CD14-positive monocyte (primary cell): ENCODE data around the gene SPEN. TPM values are rescaled to one million over a fixed set of nuclear protein-coding genes. Genes with fewer than 3 reads are reported as not detected.
"Not testable (repeated sequence)": the region's sequence is repeated elsewhere in the genome, so short reads cannot be mapped to it uniquely, and the experiment has no call there.

Experiments used
- DNase-seq, 3 donors: peaks; one replicate each; pipeline ENCODE4 v3.0.0-alpha.2; 2011 to 2022
- H2AFZ ChIP-seq: 2 replicates; pipeline ENCODE4 v1.6.0; 2012; ENCODE audit warnings: mild to moderate bottlenecking, low read depth, low read length, inconsistent platforms; ENCODE audit not compliant: insufficient read depth, poor library complexity, severe bottlenecking
- H3K27ac ChIP-seq, 2 donors: 1 replicate in 1 of 2; 2 replicates in 1 of 2; pipeline ENCODE4 v1.5.1; 2012 to 2013; ENCODE audit warnings: low read length in 2 of 2, control low read depth in 1 of 2, inconsistent platforms in 1 of 2, low read depth in 1 of 2, mild to moderate bottlenecking in 1 of 2
- H3K27me3 ChIP-seq, 2 donors: one replicate each; pipeline versions ENCODE4 v1.6.0 to v1.6.1; 2011 to 2013; ENCODE audit warnings: low read length in 2 of 2; ENCODE audit not compliant: control insufficient read depth in 2 of 2, insufficient read depth in 2 of 2
- H3K36me3 ChIP-seq, 2 donors: replicated peaks in 1 of 2; 1 replicate in 1 of 2; 2 replicates in 1 of 2; pipeline versions ENCODE4 v1.5.1 to v1.6.1; 2012 to 2013; ENCODE audit warnings: low read length in 2 of 2, control low read depth in 1 of 2, inconsistent platforms in 1 of 2, mild to moderate bottlenecking in 1 of 2; ENCODE audit not compliant: insufficient read depth in 2 of 2, control insufficient read depth in 1 of 2
- H3K4me1 ChIP-seq, 2 donors: 1 replicate in 1 of 2; 2 replicates in 1 of 2; pipeline versions ENCODE4 v1.5.1 to v1.6.1; 2012 to 2013; ENCODE audit warnings: low read length in 2 of 2, control low read depth in 1 of 2, inconsistent platforms in 1 of 2, mild to moderate bottlenecking in 1 of 2, moderate library complexity in 1 of 2; ENCODE audit not compliant: insufficient read depth in 2 of 2, control insufficient read depth in 1 of 2
- H3K4me2 ChIP-seq: replicated peaks from 2 replicates; pipeline ENCODE3; 2012; ENCODE audit warnings: low read length, moderate library complexity, mild to moderate bottlenecking; ENCODE audit not compliant: poor library complexity, severe bottlenecking; ENCODE audit errors: extremely low read depth
- H3K4me3 ChIP-seq, 3 experiments: fragments of 200-600 bp in 1 of 3; sonication (generic) in 1 of 3; replicated peaks in 1 of 3; 1 replicate in 2 of 3; 2 replicates in 1 of 3; pipeline ENCODE4 v1.5.1; 2011 to 2013; ENCODE audit warnings: low read length in 3 of 3, mild to moderate bottlenecking in 3 of 3, control low read depth in 2 of 3, low read depth in 2 of 3, inconsistent platforms in 1 of 3, moderate library complexity in 1 of 3
- H3K79me2 ChIP-seq: 2 replicates; pipeline ENCODE4 v1.6.0; 2012; ENCODE audit warnings: mild to moderate bottlenecking, control low read depth, inconsistent platforms, low read length, moderate library complexity; ENCODE audit not compliant: insufficient read depth
- H3K9ac ChIP-seq: 2 replicates; pipeline ENCODE4 v1.6.0; 2017; ENCODE audit warnings: low read length, mild to moderate bottlenecking; ENCODE audit not compliant: insufficient read depth, poor library complexity, severe bottlenecking
- H3K9me3 ChIP-seq, 2 donors: replicated peaks in 1 of 2; 1 replicate in 1 of 2; 2 replicates in 1 of 2; pipeline versions ENCODE4 v1.5.1 to v1.6.1; 2012 to 2013; ENCODE audit warnings: low read length in 2 of 2, control low read depth in 1 of 2; ENCODE audit not compliant: control insufficient read depth in 1 of 2, insufficient read depth in 1 of 2
- H4K20me1 ChIP-seq: 2 replicates; pipeline ENCODE4 v1.6.0; 2012; ENCODE audit warnings: mild to moderate bottlenecking, low read length, control low read depth, moderate library complexity; ENCODE audit not compliant: insufficient read depth
- H3K27ac Mint-ChIP-seq, 7 donors: one replicate each; pipeline ENCODE4 v1.8.0; 2020; ENCODE audit warnings: mild to moderate bottlenecking in 7 of 7, mixed read lengths in 7 of 7, moderate library complexity in 6 of 7, inconsistent platforms in 2 of 7
- H3K27me3 Mint-ChIP-seq, 3 donors: one replicate each; pipeline ENCODE4 v1.8.0; 2021 to 2022; ENCODE audit warnings: low read depth in 3 of 3, mild to moderate bottlenecking in 3 of 3, mixed read lengths in 3 of 3, moderate library complexity in 3 of 3, inconsistent platforms in 1 of 3
- H3K36me3 Mint-ChIP-seq, 2 donors: one replicate each; pipeline ENCODE4 v1.8.0; 2020; ENCODE audit warnings: mixed read lengths in 2 of 2, inconsistent platforms in 1 of 2, mild to moderate bottlenecking in 1 of 2
- H3K4me1 Mint-ChIP-seq: one replicate; pipeline ENCODE4 v1.8.0; 2020; ENCODE audit warnings: mild to moderate bottlenecking, mixed read lengths
- H3K4me3 Mint-ChIP-seq, 2 donors: one replicate each; pipeline ENCODE4 v1.8.0; 2020; ENCODE audit warnings: mild to moderate bottlenecking in 2 of 2, mixed read lengths in 2 of 2, moderate library complexity in 1 of 2
- H3K9me3 Mint-ChIP-seq, 7 donors: one replicate each; pipeline ENCODE4 v1.8.0; 2020 to 2022; ENCODE audit warnings: mixed read lengths in 7 of 7, mild to moderate bottlenecking in 6 of 7, moderate library complexity in 6 of 7, inconsistent platforms in 2 of 7
- CTCF ChIP-seq: fragments of 200-600 bp; IDR thresholded peaks from one replicate; pipeline ENCODE4 v1.8.0; 2022; ENCODE audit warnings: antibody characterized with exemption, mild to moderate bottlenecking
- WGBS: methylation state at CpG from one replicate; pipeline ENCODE4 v1.1.5; 2013; ENCODE audit warnings: missing lambda C conversion rate; ENCODE audit not compliant: insufficient coverage; 5-methylcytosine and 5-hydroxymethylcytosine counted together
- intact Hi-C, 2 donors: fragments of 100-400 bp; cut with micrococcal nuclease; formaldehyde crosslinking; loops; one replicate each; pipeline versions ENCODE4 v1.15.0 to v1.15.1; 2023
- polyA plus RNA-seq, 3 donors: library from polyadenylated mRNA; depleted of rRNA in 1 of 3; unstranded in 2 of 3; stranded (reverse) in 1 of 3; fragments of 300-500 nt in 2 of 3; fragments of >200 nt in 1 of 3; fragmentation: Illumina TruSeq in 2 of 3; gene quantifications; 1 replicate in 2 of 3; 2 replicates in 1 of 3; pipeline ENCODE4 v1.2.3, GENCODE V29; 2012 to 2021

Gene SPEN
- polyA plus RNA-seq, 3 donors, result 3.1 to 30.9 (median 6.1) TPM

GRCh38 chr1:15975805-15976680, 128.5 kb downstream of the SPEN start, which contains the start of gene ZBTB17:
TSS of gene ZBTB17 (minus strand) at chr1:15976101. CDS start at chr1:15948495, 27,606 bp downstream.
- DNase-seq, result peak; percentile 91 to 97 (median 94)
- Histone ChIP-seq H3K27me3 (no peaks in the 10 kb centered on the region), H3K4me2 (peak within 1 kb of the TSS; percentile 97), H4K20me1 (peaks cover 30% of the 10 kb centered on the region), H3K4me1 (peaks cover 9 to 11% of the 10 kb centered on the region in 2 donors), H3K4me3 (peak within 1 kb of the TSS; percentile 92 to 98 (median 95)), H3K9ac (peak within 1 kb of the TSS; percentile 89), H2AFZ (peak within 1 kb of the TSS; percentile 91), H3K9me3 (no peaks in the 10 kb centered on the region), H3K79me2 (peaks cover 45% of the 10 kb centered on the region), H3K36me3 (peaks cover 15 to 23% of the 10 kb centered on the region in 2 donors), H3K27ac (peak within 1 kb of the TSS; percentile 30 to 80)
- TF ChIP-seq CTCF, result no peak
- Mint-ChIP-seq H3K4me3 (peak within 1 kb of the TSS; percentile 85 to 90), H3K36me3 (peaks cover 18 to 27% of the 10 kb centered on the region in 2 donors), H3K27ac (peak within 1 kb of the TSS; percentile 69 to 94 (median 89)), H3K27me3 (no peaks in the 10 kb centered on the region), H3K9me3 (peaks cover 0 to 7% (median 1%) of the 10 kb centered on the region in 7 donors), H3K4me1 (peaks cover 20% of the 10 kb centered on the region)
- intact Hi-C loops, result loop anchor here (2.0 to 5.0 kb wide), 2 partner anchors 27 to 39 kb away; no protein-coding TSS in a partner anchor
- WGBS, result 7% methylated on average over 42 of the region's 47 CpGs

- Mint-ChIP-seq H3K36me3 (peaks cover 6 to 11% of the 10 kb centered on the region in 2 donors), H3K4me1 (peaks cover 19% of the 10 kb centered on the region), H3K9me3 (peaks cover 1 to 15% (median 2%) of the 10 kb centered on the region in 7 donors)
- not testable (repeated sequence) for H3K27ac Mint-ChIP-seq, H3K27ac ChIP-seq, H2AFZ ChIP-seq, H3K36me3 ChIP-seq, H3K4me2 ChIP-seq, H3K27me3 Mint-ChIP-seq, DNase-seq, H3K4me3 Mint-ChIP-seq, H3K27me3 ChIP-seq, H3K9me3 ChIP-seq, H3K4me3 ChIP-seq, H3K9ac ChIP-seq
- intact Hi-C loops, result loop anchor here in 1 of 2 donors (5.0 kb wide), 1 partner anchor 41 kb away; no protein-coding TSS in a partner anchor
- H4K20me1 ChIP-seq, result peaks cover 20% of the 10 kb centered on the region
- H3K79me2 ChIP-seq, result peaks cover 30% of the 10 kb centered on the region
- H3K4me1 ChIP-seq, result peaks cover 9 to 11% of the 10 kb centered on the region in 2 donors
- no CpG with 5 or more reads among the region's 4 CpGs for WGBS
Measured at GRCh38 chr1:15977947-15978346, 130.4 kb downstream of the SPEN start.
